HG02884 (cell line): Measurements from ENCODE around the gene EARS2.
A peak's percentile ranks its signal among the peaks of the same experiment; 100 is the strongest.

Experiments
- ATAC-seq: cut with Tn5 transposase; IDR thresholded peaks from one replicate; pipeline ENCODE4 v1.9.1; 2021; ENCODE audit warnings: mild to moderate bottlenecking, moderate library complexity; ENCODE audit not compliant: unreplicated experiment

Gene EARS2

DNA sequence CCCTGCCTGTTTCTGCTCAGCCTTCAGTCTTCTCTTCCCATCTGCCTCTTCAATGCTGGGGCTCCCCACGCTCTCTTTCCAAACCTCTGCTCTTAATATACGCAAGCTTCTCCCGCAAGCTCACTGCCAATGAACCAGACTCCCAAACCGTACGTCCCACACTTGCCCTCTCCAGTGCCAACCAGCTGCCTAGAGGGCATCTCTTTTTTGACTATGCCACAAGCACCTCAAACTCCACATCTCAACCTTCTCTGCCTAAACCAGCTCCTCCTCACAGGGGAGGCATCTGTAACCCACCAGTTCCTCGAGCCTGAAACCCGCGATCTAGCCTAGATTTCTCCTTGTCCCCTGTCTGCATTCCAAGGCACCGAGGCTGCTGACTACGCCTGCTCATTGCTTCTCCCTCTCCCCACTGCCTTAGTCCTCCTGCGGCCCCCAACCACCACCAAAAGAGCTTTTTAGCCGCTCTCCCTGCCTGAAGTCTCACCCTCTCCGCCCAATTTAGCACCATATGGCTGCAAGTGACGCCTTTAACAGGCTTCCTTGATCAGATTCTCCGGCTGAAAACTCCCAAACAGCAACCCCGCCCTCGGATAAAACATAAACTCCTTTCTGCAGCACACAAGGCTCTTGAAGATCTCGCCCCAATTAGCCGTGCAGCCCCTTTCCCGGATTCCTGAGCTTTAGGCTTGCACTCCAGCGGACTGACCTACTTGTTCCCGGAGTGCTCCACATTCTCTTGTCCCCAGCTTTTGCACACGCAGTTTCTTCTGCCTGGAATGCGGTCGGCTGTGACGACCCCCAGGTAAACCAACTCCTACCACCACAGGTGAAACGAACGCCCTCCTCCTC, 48.3 kb downstream of the EARS2 start:
- ATAC-seq = no peak

DNA sequence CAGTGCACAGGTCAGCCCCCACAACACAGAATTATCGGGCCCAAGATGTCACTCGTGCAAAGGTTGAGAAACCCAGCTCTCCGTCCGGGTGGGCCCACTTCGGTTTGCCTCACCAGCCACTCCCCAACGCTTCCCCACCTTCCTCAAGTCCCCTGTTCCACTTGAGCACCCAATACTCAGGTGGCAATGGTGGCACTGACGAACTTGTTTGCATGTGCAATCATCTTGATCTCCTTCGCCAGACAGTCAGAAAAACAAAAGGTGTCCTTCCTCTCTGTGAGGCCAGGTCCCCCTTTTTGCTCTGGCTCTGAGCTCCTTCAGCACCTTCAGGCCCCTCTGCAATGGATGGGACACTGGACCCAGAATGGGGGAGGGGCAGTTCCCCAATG, 50.5 kb downstream of the EARS2 start:
- ATAC-seq = no peak

DNA sequence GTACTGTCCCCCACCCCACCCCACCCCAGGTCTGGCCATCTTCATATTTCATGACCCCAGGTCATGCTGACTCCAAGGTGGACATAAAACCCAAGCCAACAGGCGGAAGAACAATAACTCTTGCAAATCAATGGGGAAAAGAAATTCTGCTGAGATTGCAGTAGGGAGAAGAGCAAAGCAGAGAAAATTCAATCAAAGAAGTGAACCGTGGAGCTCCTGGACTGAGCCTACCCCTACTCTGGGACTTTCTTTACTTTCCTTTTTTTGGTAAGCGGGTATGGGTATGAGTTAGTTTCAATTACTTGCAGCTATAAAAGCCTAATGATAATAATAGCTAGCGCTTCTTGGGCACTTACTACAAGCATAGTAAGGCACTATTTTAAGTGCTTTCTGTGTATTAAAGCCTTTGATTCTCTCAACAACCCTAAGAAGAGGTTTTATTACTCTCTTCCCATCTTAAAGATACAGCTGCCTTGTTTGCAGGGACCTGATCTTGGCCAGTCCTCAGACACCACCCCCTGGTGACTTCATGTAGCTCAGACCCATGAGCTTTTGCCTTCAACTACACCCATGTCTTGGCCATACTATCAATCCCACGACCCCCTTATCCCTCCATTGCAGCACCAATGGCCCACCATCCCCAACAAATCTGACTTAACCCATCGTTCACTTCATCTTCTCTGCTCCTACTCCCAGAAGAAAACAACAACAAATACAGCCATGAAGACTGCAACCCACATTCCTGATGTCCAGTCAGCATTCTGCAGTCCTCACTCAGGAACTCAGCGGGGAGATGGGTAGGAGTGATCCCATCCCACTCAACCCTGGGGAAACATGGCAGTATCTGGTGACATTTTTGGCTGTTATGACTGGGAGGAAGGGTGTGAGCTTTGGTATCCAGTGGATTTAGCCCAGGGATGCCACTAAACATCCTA, 51.2 kb downstream of the EARS2 start:
- no peak for ATAC-seq

DNA sequence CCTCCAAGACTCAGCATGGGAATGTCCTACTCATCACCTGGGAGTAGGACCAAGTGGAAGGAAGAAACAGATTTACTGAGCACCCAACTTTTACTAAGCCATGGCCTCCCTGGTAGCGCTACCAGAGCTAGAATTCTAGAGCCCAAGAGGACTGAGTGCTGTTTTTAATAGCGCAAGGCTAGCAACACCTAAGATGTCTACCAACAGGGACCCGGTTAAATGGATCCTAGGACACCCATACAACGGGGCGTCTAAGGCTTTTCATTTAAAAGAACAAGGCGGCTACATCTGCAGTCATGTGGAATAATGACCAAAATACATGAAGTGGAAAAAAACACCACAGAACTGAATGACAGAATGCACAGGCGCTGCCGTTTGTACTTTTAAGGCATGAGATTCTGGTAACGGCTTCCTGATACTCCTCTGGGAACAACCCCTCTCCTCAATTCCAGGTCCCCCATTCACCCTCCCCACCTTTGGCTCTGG, 51.9 kb downstream of the EARS2 start:
- ATAC-seq = no peak

DNA sequence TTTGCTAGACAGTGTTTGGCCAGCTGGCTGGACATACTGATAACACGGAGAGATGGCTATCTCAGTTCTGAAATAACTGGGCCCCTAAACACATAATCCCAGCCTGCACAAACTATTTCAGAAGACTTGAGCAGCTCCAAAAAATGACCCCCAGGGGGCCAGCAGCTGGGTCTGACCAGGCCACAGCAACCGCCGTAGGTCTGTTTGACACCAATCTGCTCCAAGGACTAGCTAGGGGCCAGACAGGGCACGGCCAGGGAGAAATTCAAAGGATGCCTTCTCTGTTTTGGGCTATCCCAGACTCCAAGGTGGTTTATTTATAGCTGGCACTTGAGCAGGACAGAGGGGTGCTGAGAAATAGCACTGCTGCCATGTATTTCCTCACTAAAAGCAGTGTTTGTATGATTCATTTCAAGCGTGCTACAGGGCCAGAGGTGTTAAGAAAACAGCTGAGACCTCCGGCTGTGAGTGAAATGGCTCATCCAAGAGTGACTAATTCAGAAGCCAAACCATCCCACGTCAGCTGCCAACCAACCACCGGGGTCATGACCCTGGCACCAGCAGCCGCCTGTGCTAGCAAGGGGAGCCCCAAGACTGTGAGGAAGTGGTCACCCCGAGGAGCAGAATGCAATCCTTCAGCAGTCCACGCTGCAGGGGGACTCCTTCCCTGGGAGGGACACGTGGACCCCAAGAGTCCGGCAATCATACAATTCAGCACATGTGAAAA, 52.5 kb downstream of the EARS2 start:
- peak; percentile 63 for ATAC-seq

DNA sequence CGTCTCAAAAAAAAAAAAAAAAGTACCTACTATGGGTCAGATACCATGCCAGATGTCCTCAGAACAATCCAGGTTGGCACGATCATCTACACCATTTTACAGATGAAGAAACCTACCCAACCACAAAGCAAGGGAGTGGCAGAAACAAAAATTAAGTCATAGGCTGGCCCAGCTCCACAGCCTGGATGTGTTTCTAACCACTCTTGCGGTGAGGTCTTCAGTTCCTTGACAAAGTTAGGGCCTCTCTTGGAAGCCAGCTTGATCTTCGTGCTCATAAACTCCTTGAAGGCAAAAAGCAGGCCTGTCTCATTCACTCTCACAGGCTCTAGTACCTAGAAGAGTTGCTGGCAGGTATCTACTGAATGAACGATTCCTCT, 53.1 kb downstream of the EARS2 start:
- no peak for ATAC-seq

DNA sequence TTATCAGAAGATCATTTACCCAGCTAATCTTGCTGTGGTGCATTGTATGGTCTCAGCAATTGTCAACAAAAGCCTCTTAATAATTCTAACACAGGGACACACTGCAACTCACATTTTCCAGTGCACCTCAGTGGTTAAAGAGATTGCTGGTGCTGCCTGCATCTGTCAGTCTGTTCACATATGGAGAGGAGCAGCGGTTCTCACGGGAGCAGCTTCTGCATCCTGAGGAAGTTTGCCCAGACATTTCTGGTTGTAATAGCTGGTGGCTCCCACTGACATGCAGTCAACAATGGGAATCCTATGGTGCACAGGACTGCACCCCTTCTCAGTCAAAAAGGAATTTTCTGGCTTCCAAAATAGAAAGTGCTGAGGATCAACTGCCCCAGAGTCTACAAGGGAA, 54.7 kb downstream of the EARS2 start:
- ATAC-seq = no peak

DNA sequence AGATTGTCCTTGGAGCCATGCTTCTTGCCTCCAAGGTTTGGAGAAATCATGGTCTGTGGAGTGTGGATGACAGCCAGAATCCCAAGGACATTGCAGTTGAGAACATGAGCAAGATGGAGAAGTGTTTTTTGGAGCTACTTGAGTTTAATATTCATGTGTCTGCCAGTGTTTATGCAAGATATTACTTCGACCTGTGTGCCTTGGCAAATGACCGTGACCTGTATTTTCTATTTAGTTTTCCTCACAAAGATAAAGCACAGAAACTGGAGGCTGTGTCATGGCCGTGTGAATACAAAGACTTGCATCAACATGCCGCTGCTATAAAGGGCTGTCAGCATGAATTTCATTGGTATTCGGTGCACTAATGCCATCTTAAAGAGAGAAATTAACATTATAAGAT, 55.9 kb downstream of the EARS2 start:
- ATAC-seq = no peak

DNA sequence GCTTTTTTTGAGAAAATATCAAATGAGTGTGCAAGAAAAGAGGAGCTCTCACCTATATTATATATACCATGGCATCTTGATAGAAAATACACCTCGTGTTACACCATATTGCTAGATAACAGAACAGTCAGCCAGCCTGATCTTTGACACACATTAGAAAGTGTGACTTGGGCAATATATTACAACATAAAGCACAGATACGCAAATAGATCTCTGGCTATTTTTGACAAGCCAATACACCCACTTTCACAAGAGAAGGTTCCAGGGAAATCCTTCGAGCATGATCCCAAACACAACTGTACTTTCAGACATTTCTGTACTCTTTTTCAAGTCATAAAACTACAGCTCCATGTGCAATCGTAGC, 56.3 kb downstream of the EARS2 start:
- ATAC-seq = no peak

DNA sequence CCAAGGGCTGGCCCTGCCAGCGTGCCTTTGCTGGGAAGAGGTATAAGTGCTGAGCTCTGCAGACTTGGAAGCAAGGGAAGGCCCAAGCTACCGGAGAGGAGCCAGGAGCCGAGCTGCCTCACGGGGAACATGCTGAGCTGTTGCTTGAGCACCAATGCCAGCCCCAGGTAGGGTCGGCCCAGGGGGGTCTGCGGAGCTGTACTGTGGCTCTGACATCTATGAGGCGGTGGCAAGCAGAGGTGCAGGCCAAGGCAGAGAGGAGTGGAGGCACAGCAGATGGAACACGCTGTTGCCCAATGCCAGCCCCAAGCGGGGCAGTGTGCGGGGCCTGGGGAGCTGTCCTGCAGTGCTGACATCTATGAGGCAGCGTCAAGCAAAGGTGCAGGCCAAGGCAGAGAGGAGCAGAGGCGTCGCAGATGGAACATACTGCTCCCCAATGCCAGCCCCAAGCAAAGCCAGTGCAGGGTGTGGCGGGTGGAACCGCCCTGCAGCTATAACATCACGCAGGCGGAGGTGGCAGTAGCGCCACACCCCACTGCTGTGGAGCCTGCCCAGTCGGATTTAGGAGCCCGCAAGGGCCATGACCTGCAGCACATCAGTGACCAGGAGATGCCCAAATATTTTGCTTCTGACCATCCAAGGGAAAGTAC, 56.8 kb downstream of the EARS2 start:
- ATAC-seq = no peak

DNA sequence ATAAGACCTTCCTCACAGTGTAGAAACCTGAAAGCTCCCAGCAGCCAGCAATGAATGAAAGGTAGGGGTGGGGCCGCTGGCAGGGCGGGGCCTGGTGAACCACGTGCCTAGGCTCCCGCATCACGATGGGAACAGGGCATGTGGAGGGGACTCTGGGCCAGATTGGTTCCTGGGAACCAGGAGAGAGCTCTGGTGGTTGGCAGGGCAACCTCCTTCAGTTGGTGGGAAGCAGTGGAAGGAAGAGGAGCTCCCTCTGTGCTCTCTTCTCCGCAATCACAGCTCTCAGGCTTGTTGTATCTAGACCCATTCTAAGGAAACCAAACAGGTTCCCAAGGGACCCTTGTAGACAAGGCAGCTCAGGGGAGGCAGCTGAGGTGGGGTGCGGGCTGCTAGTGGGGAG, 57.3 kb downstream of the EARS2 start:
- ATAC-seq = no peak

DNA sequence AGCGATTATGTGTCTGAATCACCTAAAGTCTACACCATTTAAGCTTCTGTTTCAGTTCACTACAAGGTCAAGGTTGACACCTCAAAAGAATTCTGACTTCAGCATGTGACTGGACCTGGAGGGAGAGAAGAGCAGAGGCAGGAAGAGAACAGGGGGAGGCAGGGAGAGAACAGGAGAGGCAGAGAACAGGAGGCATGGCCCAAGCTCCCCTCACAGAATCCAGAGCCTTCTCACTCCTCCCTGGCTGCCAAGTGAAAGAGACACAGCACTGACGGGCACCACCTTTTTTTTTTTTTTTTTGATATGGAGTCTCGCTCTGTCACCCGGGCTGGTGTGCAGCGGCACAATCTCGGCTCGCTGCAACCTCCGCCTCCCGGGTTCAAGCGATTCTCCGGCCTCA, 58.3 kb downstream of the EARS2 start:
- ATAC-seq = no peak

DNA sequence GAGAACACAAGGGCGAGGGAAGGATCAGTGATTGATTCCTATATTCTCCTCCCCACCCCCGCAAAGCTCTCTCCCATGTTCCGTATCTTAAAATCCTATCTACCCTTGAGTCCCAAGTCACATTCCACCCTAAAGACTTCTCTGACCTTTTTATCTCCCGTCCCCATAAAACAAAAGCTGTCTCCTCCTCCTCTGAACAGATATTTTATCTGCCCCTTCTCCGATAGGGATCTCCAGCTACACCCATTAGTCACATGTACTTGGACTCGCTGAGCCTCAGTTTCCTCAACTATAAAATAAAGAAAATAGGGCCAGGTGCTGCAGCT, 59.6 kb downstream of the EARS2 start:
- ATAC-seq = no peak

DNA sequence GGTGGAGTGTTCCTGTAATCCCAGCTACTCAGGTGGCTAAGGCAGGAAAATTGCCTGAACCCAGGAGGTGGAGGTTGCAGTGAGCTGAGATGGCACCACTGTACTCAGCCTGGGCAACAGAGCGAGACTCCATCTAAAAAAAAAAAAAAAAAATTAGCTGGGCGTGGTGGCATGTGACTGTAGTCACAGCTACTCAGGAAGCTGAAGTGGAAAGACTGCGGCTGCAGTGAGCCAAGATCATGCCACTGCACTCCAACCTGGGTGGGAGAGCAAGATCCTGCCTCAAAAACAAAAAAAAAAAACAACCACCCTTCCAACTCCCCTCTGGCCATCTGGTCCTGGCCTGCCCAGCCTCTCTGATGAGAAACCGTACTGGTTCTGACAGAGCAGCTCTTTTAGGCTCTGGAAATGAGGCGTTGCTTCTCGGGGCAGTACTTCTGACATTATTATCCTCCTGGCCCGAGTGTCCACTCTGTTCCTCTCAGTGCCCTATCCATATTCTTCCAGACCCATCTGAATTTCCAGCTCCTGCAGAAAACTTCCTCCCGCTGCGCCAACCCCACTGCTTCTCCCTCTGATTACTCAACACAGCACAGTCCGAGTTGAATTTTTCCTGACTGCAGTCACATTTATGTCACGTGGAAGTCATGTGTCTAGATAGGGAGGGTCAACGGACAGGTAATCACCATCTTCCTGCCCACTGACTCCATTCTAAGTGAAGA, 60.2 kb downstream of the EARS2 start:
- no peak for ATAC-seq

DNA sequence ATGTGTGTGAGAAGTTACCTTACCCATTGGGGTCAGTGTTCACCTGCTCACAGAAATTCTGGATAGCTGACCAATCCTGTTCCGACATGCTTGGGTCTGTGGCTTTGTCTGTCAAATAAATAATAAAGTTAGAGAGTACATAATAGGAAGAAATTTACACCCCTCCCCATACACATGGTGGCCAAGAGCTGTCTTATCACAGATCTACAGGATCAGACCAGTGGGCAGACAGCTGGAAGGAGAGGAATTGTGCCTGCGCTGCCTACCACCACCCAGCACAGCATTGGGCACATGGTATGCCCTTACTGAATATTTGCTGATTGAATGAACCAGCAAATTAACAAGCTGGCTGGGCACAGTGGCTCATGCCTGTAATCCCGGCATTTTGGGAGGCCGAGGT, 61.5 kb downstream of the EARS2 start:
- ATAC-seq = no peak

DNA sequence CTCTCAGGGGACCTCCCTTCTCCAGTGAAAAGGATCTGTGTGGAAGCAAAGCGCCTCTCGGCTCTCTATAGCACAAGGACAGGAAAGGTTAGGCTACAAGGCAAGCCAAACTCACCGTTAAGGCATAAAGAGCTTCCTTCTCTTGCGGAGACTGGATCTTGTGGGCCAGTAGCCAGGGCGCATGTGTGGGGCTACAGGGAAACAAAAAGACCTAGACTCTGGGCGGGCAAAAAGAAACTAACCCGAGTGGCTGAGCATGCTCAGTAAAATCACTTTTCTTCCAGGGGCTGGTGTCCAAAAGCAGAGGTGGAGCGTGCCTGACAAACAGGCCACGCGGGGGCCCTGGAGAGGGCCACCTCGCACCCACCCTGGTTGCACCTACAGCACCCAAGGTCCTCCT, 63.0 kb downstream of the EARS2 start:
- no peak for ATAC-seq

DNA sequence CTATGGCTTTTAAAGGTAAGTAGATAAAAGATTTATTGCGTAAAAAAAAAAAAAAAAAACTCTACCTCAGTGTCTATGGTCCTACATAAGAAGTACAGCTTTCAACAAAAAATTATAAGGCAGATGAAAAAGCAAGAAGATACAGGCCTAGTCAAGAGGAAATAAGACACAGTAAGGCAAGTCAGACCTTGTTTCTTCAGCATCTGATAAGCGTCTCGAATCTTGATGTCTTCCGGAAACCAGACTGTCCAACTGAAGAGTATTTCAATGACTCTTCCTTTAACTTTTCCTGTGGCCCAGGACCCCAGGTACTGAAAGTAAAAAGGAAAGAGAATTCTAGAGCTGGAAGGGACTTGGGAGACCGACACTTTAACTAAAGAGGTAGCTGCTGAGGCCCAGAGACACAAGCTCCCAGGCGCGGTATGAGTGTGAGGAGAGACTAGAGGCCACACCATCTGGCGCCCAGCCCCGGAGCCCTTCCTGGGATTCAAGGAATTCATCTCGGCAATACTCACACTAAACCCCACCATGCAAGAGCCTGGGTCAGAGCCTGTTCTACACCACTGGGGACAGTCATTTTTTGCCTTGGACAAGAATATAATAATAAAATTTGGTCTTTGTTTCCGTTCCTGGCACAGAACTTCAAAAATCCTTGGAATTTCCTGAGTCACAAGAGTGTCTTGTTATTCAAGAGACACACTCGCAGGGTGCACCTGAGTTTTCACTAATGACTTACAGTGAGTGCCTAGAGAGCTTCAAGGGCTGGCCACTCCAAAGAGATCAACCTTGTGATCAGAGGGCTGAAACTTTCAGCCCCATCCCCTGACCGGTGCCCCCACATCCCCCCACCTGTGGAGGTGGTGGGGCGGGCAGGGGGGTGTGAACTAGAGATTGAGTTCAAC, 65.4 kb downstream of the EARS2 start:
- ATAC-seq = no peak

DNA sequence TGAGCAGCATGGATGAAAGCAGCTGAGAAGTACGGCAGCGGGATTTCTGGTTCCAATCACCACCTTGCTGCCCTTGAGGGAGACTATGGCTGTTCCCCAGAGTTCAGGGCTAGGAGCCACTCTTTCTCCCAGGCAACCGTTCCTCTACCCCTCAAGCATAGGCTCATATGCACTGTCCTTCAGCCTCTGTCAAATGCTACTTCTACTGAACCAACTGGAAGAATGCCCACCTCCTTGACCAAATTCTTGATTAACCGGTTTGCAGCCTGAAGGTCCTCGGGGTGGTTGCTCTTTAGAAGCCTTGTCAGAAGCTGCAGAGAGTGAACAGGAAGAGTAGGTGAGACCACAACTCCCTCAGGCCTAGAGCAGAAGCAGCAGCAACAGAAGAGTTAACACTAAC, 70.7 kb downstream of the EARS2 start:
- ATAC-seq = no peak

DNA sequence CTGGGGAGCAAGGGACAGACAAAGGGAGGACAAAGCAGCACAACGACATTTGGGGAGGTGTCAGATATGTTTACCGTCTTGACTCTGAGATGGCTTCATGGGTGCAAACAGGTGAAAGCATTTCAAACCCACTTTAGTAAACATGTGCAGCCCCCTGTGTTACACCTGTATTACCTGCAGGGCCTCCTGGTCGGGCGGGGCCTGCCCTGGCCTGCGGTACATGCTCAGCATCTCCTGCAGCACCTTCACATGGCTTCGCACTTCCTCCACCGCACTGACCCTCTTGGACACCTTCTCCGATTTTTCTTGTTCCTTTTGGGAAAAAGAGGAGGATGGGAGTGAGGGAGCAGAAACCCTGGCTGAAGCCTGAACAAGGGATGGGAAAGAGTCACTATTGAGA, 71.3 kb downstream of the EARS2 start:
- ATAC-seq = no peak
